Left renal pelvis (tissue), 4 donors: ENCODE measurements around the gene TAF11L2. TPM values are rescaled to one million over a fixed set of nuclear protein-coding genes. Genes with fewer than 3 reads are reported as not detected.
"Not testable (repeated sequence)": the region's sequence is repeated elsewhere in the genome, so short reads cannot be mapped to it uniquely, and the experiment has no call there.

ENCODE experiments used
- DNase-seq, 4 donors: peaks; one replicate each; pipeline ENCODE4 v3.0.0-alpha.2; 2013; ENCODE audit warnings: low read depth in 4 of 4, low spot score in 3 of 4
- polyA plus RNA-seq, 4 donors: library from polyadenylated mRNA; unstranded; fragments of 120-200 nt; gene quantifications; one replicate each; pipeline ENCODE4 v1.2.1, GENCODE V29; 2013; ENCODE audit not compliant: insufficient read length in 4 of 4

Gene TAF11L2
- polyA plus RNA-seq = not detected

DNA sequence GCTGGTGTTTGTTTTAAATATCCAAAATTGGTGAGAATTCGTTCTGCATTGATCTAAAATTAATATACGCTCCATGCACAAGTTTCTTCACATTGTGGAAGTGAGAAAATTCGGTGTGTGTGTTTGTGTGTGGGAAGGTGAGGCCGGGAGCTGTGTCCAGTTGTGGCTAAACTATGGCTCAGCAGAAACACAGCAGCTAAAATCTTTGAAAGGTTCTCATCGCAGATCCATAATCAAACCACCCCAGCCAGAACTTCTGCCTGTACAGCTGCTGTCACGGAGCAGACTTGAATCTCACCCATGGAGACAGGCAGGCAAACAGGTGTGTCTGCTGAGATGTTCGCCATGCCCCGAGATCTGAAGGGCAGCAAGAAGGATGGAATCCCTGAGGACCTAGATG lies at the start of gene TAF11L2:
TSS of gene TAF11L2 (plus strand) at position 301 of the 400 bp plus-strand sequence.
- DNase-seq = not testable (repeated sequence)

DNA sequence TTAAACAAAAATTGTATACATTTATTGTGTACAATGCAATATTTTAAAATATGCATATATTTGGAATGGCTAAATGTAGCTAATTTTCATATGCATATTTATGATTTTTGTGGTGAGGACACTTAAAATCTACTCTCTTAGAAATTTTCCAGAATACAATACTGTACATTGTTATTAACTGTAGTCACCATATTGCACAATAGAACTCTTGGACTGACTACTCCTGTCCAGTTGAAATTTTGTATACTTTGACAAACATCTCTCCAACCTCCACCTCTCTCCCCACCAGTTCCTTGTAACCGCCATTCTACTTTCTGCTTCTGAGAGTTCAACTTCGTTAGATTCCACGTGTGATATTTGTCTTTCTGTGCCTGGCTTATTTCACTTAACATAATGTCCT lies 49.2 kb upstream of the TAF11L2 start:
- DNase-seq = no peak

DNA sequence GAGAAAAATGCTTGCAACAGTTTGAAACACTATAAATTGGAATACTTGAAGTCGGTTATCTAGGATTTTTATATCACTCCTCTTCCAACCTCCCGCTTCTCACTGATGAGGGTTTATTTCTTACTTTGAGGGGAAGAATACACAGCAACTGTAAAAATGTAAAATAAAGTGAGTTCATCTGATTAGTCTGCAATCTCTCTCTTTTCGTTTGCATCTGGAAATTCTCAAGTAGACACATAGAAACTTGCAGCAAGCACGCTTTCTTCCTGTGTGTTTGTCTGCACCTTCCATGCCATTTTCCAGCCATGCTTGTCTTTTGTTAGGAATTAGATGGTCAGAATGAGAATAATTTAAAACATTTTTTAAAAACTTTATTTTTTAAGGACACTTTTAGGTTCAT lies 45.1 kb upstream of the TAF11L2 start:
- DNase-seq = no peak

DNA sequence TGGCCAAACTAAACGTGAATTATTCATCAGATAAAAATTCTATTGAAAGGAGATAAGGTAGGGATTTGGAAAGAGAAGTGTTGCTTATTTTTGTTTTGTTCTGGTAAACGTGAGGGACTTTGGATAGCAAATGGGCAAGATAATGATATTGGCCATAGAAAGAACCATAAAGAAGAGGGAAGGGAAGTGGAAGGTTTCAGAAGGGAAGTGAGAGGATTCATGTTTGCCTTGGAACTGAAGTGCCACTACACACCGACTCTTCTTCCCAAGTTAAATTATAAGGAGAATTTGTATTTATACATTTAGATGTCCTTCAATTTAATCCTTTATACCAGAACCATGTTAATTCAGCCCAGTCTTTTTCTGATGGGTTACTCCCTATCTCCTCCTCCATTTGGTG lies 42.1 kb upstream of the TAF11L2 start:
- DNase-seq = no peak

DNA sequence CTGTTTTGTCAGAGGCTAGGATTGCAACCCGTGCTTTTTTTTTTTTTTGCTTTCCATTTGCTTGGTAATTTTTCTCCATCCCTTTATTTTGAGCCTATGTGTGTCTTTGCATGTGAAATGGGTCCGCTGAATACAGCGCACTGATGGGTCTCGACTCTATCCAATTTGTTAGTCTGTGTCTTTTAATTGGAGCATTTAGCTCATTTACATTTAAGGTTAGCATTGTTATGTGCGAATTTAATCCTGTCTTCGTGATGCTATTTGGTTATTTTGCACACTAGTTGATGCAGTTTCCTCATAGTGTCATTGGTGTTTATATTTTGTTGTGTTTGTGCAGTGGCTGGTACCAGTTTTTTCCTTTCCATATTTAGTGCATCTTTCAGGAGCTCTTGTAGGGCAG lies 36.2 kb upstream of the TAF11L2 start:
- no peak for DNase-seq

DNA sequence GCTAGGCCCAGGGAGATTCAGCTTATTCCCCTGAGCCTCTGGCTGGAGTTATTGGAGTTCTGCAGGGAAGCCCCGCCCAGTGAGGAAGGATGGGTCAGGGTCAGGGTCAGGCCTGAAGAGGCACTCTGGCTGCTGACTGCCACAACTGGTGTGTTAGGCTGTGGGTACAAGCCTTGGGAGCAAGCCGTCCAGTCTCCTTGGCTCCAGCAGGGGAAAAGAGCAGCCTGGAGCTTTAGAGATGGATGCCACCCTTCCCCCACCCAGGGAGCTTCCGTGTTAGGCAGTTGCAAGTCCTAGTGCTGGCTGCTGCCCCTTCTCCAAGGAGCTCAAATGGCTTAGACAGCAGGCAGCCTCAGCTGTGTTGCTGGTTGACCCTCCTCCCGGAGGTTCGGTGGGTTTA lies 34.4 kb upstream of the TAF11L2 start:
- no peak for DNase-seq

DNA sequence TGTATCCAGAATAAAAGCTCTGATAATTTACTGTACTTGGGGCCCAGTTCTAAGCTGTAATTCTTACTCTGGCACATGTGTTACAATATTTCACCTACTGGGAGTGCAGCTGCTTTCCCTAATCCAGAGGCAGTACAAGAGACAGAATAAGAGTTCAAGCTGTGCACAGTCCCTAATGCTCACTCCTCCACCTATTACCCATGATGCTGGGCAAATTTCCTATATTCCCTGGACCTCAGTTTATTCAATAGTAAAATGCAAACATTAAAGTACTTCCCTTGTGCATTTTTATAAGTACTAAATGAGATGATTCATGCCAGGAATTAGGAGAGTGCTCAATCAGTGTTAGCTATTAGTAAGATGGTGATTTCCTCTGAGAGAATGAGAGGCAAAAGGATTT lies 28.0 kb upstream of the TAF11L2 start:
- DNase-seq = no peak

DNA sequence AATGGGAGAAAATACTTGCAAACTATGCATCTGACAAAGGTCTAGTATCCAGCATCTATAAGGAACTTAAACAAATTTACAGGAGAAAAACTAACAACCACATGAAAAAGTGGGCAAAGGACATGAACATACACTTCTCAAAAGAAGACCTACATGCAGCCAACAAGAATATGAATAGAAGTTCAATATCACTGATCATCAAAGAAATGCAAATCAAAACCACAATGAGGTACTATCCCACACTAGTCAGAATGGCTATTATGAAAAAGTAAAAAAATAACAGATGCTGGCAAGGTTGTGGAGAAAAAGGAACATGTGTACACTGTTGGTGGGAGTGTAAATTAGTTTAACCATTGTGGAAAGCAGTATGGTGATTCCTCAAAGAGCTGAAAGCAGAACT lies 23.0 kb upstream of the TAF11L2 start:
- not testable (repeated sequence) for DNase-seq

DNA sequence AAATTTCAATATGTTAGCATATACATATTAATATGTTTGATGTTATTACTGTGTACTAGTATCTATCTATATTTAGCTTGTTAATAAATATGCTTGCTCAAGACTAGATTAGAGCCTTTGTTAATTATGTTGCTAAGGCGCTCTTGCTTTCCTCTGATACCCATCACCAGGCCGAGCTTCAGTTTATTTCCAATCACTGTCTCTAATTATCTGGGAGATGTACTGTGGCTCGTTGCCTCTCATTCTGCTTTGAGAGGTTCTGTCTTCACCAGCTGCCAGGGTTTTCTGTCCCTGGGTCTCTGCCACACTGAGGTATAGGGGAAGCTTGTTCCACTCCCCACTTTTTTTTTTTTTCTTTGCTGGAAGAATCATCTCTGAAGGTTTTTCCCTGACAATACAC lies 21.0 kb upstream of the TAF11L2 start:
- DNase-seq = no peak

DNA sequence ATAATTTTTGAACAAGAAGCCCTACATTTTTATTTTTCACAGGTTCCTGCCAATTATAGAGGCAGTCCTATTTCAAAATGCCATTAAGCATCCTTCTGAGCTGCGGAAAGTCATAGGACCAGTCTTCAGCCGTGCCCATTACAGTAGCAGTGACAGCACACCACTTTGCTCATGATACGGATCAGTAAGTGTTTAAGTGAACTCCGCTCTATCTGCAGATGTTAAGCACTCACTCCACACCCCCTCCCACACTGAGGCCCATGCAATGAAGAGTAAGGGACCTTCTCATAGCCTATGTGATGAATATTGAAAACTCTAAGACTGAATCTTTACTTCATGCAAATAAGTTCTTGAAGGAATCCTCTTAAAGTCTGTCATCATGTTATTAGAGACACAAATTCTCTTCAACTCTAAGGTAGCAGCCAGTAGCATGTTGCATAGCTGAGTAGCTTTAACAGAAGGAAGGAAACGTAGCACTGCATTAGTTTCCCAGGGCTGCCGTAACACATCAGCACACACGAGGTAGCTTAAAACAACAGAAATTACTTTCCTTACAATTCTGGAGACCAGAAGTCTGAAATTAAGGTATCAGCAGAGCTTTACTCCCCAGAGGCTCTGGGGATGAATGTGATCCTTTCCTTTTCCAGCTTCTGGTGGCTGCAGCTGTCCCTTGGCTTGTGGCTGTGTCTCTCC lies 20.3 kb upstream of the TAF11L2 start:
- peak in 1 of 4 donors; percentile 14 for DNase-seq

DNA sequence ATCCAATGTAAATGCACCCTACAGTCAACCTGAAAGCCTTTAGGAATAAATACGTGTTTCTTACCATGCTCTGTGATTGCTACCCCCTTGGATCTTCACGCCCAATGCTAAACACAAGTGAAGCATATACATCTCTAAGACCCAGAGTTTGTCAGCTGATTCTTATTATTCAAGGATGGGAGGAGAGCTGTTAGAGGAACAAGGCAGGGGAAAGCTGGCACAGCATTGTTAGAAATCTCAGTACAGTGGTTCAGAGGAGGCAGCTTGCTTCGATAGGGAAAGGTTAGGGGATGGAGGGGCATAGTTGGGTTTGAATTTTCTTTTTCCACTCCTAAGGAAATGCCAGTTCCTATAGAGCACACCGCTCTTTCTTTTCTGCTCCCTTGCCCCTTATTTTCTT lies 16.7 kb upstream of the TAF11L2 start:
- no peak for DNase-seq

DNA sequence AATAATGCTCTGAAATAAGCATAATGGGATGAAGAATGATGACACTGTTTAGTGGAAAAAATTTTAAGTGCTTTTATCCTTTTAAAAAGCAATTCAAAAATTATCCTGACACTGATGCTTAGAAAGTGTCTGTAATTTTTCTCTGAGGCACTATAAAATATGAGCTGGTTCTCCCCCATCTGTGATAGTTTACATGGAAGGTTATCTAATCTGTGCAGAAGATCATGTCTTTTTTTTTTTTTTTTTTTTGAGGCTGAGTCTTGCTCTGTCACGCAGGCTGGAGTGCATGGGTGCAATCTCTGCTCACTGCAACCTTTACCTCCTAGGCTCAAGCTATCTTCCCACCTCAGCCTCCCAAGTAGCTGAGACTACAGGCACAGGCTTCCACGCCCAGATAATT lies 15.2 kb upstream of the TAF11L2 start:
- DNase-seq = no peak

DNA sequence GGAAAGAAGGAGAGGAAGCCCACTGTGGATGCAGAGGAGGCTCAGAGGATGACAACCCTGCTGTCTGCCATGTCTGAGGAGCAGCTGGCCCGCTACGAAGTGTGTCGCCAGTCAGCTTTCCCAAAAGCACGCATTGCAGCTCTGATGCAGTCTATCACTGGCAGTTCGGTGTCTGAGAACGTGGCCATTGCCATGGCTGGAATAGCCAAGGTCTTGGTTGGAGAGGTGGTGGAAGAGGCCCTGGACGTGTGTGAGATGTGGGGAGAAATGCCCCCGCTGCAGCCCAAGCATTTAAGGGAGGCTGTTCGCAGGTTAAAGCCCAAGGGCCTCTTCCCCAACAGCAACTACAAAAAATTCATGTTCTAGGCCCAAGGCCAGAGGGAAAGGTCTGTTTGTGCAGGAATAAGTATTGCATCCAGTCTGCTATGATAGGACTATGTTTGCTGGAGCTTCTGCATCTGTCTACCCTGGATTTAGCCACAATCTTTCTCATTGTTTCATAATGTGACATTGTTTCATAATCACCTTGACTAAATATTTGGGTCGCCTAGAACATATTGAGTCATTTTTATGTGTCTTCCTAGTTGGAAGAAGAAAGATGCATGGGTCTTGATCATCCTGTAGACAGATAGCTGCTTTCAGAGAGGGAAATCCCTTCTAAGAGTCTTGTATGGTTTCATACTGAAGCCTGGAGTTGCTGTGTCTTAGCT lies 11.4 kb upstream of the TAF11L2 start:
- DNase-seq = not testable (repeated sequence)

DNA sequence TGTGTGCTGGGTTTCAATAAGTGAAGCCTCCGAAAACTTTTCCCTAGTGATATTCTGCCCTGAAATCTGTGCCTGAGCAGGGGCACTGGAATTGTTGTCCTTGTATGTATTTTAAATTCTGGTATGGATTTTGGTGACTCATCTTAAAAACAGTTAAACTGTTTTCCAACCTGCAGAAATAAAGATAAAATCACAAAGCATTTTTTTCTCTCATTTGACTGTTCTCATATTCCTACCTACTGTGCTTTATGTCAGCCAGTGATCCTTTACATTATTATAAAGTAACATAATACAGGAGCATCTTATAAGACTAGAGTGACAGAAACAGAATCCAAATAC lies 10.9 kb upstream of the TAF11L2 start:
- no peak for DNase-seq

DNA sequence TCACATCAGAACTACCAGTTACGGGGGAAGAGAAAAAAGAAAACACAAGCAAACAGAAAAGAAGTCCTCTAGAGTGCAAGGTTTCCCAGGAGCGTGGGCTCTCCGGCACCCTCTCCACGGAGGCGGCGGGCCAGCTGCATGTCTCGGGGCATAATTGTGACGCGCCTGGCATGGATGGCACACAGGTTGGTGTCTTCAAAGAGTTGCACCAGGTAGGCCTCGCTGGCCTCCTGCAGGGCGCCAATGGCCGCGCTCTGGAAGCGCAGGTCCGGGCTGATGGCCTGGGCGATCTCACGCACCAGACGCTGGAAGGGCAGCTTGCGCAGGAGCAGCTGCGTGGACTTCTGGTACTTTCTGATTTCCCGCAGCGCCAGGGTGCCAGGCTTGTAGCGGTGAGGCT lies 6.8 kb upstream of the TAF11L2 start:
- not testable (repeated sequence) for DNase-seq

DNA sequence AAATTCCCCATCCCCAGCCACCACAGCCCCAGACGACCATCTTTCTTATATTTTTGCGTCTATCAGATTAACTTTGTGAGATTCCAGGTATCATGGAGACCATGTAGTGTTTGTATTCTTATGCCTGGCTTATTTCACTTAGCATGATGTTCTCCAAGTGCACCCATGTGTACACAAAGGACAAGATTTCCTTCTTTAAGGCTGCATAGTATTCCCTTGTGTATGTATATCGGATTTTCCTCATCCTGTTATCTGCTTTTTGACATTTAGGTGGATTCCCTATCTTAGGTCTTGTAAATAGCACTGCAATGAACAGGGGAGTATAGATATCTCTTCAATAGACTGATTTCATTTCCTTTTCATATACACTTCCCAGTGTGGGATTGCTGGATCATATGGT lies 5.3 kb upstream of the TAF11L2 start:
- no peak for DNase-seq

DNA sequence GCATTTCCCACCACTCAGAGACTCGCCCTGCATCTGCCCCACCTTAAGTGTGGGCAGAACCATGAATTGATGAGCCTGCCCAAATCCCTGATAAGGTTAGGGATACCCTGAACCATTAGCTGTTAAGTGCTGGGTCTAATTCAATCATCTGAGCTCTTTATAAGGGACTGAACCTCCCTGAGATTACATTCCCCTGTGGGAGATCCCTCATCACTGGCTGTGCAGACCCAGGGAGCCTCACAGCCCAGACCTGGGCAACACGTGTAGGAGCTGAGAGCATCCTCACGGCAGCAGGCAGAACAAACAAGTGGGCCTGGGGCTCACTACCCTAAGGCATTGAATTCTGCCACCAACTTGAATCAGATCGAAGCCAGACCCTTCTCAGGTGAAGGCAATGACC lies 585 bp upstream of the TAF11L2 start:
- no peak for DNase-seq

DNA sequence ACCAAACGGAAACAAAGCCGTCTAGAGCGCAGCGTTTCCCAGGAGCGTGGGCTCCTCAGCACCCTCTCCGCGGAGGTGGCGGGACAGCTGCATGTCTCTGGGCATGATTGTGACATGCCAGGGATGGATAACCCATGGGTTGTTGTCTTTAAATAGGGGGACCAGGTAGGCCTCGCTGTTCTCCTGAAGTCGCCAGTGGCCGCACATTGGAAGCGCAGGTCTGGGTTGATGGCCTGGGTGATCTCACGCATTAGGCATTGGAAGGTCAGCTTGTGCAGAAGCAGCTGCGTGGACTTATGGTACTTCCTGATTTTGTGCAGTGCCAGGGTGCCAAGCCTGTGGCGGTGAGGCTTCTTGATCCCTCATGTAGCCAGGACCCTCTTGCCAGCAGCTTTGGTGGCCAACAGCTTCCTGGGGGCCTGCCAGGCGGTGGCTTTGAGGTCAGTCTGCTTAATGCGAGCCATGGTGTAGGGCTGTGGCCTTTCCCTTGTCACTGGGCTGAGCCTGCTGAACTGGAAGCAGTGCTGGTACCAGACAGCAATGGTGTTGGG lies 13.8 kb downstream of the TAF11L2 start:
- no peak for DNase-seq

DNA sequence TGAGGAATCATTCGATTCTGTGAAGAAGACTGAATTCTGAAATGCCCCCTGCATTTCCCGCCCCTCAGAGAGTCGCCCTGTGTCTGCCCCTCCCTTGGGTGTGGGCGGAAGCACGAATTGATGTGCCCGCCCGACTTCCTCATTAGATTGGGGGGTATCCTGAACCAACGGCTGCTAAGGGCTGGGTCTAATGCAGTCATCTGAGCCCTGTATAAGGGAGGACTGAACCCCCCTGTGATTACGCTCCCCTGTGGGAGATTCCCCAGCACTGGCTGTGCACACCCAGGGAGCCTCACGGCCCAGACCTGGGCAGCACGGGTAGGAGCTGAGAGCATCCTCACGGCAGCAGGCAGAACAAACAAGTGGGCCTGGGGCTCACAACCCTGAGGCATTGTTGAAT lies 19.5 kb downstream of the TAF11L2 start:
- not testable (repeated sequence) for DNase-seq

DNA sequence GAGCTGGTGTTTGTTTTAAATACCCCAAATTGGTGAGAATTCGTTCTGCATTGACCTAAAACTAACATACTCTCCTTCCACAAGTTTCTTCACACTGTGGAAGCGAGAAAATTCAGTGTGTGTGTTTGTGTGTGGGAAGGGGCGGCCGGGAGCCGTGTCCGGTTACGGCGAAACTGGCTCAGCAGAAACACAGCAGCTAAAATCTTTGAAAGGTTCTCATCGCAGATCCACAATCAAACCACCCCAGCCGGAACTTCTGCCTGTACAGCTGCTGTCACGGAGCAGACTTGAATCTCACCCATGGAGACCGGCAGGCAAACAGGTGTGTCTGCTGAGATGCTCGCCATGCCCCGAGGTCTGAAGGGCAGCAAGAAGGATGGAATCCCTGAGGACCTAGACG lies 20.0 kb downstream of the TAF11L2 start, which contains the start of gene TAF11L3:
TSS of gene TAF11L3 (plus strand) at position 301 of the 400 bp plus-strand sequence.
- not testable (repeated sequence) for DNase-seq

DNA sequence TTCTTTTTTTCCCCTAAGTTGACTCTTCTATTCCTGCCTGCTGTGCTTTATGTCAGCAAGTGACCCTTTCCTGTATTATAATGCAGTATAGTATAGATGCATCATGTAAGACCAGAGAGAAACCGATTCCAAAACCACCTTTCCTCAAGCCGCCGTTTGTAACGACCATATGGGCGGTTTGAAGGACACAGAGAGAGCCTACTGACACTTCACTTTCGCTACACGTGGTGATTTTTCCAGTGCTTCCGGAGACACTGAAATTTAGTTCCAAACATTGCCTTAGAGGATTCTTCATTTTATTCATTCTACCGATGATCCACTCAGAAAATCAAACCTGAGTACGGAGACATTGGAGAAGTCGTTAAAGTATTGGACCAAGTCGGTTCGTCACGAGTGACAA lies 21.5 kb downstream of the TAF11L2 start:
- DNase-seq = not testable (repeated sequence)

DNA sequence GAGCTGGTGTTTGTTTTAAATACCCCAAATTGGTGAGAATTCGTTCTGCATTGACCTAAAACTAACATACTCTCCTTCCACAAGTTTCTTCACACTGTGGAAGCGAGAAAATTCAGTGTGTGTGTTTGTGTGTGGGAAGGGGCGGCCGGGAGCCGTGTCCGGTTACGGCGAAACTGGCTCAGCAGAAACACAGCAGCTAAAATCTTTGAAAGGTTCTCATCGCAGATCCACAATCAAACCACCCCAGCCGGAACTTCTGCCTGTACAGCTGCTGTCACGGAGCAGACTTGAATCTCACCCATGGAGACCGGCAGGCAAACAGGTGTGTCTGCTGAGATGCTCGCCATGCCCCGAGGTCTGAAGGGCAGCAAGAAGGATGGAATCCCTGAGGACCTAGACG lies 23.5 kb downstream of the TAF11L2 start, which contains the start of gene TAF11L4:
TSS of gene TAF11L4 (plus strand) at position 301 of the 400 bp plus-strand sequence.
- not testable (repeated sequence) for DNase-seq
